ENCODE results near the gene OSBPL8.

- TF ChIP-seq POLR2A (IDR thresholded peaks at IDR 0.05; ENCODE audit: low read depth, low read length), result no peak
- TF ChIP-seq POLR2AphosphoS5 (IDR thresholded peaks at IDR 0.05; ENCODE audit: low read depth, low read length), result no peak
- no peak for TF ChIP-seq TAF1 (IDR thresholded peaks at IDR 0.05; ENCODE audit: low read depth, low read length)
- no peak for TF ChIP-seq POU2F2 (IDR thresholded peaks at IDR 0.05; ENCODE audit: low read depth, low read length)
- peak; percentile 44; the same call in 1 of the 2 replicates for TF ChIP-seq SPI1 (IDR thresholded peaks at IDR 0.05; ENCODE audit: low read depth, low read length)
- no peak for TF ChIP-seq PAX5 (IDR thresholded peaks at IDR 0.05; ENCODE audit: insufficient read depth, low read length, severe bottlenecking)
Observed at GRCh38 chr12:76346798-76347420, 212.7 kb downstream of the OSBPL8 start.

All from GM12891 (cell line).